ENCODE results near the gene CCNO. TPM values are rescaled to one million over a fixed set of nuclear protein-coding genes. Genes with fewer than 3 reads are reported as not detected.

Gene CCNO
- total and polyA plus RNA-seq, 2 experiments from 2014 or later = not detected

DNA sequence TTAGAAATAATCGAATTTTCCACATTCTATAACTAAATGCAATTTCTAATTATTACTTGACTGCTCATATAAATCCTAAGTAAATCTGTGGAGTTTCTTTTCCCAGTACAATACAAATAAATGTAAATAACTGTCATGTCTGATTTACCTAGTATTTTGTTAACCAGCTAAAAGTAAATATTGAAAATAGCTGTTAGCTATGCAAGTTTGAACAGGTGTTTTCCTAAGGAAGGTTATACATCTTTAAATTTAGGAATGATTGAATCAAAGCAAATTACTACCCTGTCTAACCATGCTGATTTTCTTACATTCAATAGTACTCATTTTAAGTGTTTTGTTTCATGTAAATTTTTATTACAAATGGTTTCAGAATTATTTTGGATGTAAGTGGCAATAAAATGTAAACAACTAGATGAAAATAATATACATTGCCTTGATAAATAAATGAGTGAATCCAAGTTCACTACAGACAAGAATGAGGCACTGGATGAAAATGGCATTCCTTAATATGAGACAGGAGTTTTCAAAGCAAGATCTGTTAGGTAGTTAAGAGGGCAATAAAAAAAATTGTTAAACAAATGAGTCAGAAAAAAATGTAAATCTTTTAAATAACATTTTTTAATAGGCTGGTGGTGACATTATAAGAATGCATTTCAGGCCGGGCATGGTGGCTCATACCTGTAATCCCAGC is 22.1 kb downstream of the CCNO start (continued):
- TF ChIP-seq REST (IDR thresholded peaks at IDR 0.05; ENCODE audit: unreplicated experiment) (no peak), EZH2phosphoT487 (IDR thresholded peaks at IDR 0.05; ENCODE audit: unreplicated experiment) (no peak), JUNB (IDR thresholded peaks at IDR 0.05; ENCODE audit: unreplicated experiment) (no peak), ZNF331 (CRISPR knock-in tag; IDR thresholded peaks at IDR 0.05; ENCODE audit: low read depth) (no peak), STAT1 (IDR thresholded peaks at IDR 0.05; ENCODE audit: unreplicated experiment) (no peak), EZH2 (IDR thresholded peaks at IDR 0.05; ENCODE audit: low read depth, unreplicated experiment) (no peak)

DNA sequence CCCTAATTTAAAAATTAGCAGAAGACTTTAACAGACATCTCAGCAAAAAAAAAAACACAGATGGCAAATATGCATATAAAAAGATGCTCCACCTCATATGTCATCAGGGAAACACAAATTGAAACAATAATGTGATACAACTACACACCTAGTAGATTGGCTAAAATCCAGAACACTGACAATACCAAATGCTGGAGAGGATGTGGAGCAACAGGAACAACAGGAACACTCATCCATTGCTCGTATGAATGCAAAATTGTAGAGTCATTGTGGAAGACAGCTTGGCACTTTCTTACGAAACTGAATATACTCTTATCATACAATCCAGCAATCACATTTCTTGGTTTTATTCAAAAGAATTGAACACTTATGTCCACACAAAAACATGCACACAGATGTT is 28.4 kb downstream of the CCNO start:
- H4K20me1 ChIP-seq (replicated peaks; ENCODE audit: insufficient read depth) = no peaks in the 10 kb centered on the region
- Mint-ChIP-seq H3K27ac (no peak overlapping the region), H3K27me3 (ENCODE audit: insufficient read depth, low read depth, poor library complexity) (peaks cover 7% of the 10 kb centered on the region), H3K36me3 (ENCODE audit: low read depth) (no peaks in the 10 kb centered on the region), H3K9me3 (no peaks in the 10 kb centered on the region), H3K4me1 (no peaks in the 10 kb centered on the region), H3K4me3 (no peak overlapping the region)
- H3K4me2 ChIP-seq = no peak overlapping the region
- ATAC-seq (no peak), DNase-seq (ENCODE audit: low spot score) (no peak)
- peaks cover 7% of the 10 kb centered on the region; the same call in 1 of the 2 replicates for H3K27me3 ChIP-seq (ENCODE audit: insufficient read depth)
- no peaks in the 10 kb centered on the region for H3K79me2 ChIP-seq (replicated peaks; ENCODE audit: insufficient read depth)
- H2AFZ ChIP-seq = no peak overlapping the region
- H3K36me3 ChIP-seq (ENCODE audit: insufficient read depth) = no peaks in the 10 kb centered on the region
- H3K9me2 ChIP-seq (ENCODE audit: insufficient read depth) = no peaks in the 10 kb centered on the region
- H3K4me3 ChIP-seq = no peak overlapping the region
- H3K4me1 ChIP-seq (ENCODE audit: insufficient read depth) = no peaks in the 10 kb centered on the region
- H3F3A ChIP-seq (replicated peaks; ENCODE audit: low read depth) = no peaks in the 10 kb centered on the region
- H3K27ac ChIP-seq (ENCODE audit: low read depth) = no peak overlapping the region
- TF ChIP-seq ZNF114 (CRISPR knock-in tag; IDR thresholded peaks at IDR 0.05) = no peak
- no peak for TF ChIP-seq ZNF331 (CRISPR knock-in tag; IDR thresholded peaks at IDR 0.05; ENCODE audit: low read depth)
- TF ChIP-seq EZH2phosphoT487 (IDR thresholded peaks at IDR 0.05; ENCODE audit: unreplicated experiment) = no peak
- TF ChIP-seq, protein P1, sequence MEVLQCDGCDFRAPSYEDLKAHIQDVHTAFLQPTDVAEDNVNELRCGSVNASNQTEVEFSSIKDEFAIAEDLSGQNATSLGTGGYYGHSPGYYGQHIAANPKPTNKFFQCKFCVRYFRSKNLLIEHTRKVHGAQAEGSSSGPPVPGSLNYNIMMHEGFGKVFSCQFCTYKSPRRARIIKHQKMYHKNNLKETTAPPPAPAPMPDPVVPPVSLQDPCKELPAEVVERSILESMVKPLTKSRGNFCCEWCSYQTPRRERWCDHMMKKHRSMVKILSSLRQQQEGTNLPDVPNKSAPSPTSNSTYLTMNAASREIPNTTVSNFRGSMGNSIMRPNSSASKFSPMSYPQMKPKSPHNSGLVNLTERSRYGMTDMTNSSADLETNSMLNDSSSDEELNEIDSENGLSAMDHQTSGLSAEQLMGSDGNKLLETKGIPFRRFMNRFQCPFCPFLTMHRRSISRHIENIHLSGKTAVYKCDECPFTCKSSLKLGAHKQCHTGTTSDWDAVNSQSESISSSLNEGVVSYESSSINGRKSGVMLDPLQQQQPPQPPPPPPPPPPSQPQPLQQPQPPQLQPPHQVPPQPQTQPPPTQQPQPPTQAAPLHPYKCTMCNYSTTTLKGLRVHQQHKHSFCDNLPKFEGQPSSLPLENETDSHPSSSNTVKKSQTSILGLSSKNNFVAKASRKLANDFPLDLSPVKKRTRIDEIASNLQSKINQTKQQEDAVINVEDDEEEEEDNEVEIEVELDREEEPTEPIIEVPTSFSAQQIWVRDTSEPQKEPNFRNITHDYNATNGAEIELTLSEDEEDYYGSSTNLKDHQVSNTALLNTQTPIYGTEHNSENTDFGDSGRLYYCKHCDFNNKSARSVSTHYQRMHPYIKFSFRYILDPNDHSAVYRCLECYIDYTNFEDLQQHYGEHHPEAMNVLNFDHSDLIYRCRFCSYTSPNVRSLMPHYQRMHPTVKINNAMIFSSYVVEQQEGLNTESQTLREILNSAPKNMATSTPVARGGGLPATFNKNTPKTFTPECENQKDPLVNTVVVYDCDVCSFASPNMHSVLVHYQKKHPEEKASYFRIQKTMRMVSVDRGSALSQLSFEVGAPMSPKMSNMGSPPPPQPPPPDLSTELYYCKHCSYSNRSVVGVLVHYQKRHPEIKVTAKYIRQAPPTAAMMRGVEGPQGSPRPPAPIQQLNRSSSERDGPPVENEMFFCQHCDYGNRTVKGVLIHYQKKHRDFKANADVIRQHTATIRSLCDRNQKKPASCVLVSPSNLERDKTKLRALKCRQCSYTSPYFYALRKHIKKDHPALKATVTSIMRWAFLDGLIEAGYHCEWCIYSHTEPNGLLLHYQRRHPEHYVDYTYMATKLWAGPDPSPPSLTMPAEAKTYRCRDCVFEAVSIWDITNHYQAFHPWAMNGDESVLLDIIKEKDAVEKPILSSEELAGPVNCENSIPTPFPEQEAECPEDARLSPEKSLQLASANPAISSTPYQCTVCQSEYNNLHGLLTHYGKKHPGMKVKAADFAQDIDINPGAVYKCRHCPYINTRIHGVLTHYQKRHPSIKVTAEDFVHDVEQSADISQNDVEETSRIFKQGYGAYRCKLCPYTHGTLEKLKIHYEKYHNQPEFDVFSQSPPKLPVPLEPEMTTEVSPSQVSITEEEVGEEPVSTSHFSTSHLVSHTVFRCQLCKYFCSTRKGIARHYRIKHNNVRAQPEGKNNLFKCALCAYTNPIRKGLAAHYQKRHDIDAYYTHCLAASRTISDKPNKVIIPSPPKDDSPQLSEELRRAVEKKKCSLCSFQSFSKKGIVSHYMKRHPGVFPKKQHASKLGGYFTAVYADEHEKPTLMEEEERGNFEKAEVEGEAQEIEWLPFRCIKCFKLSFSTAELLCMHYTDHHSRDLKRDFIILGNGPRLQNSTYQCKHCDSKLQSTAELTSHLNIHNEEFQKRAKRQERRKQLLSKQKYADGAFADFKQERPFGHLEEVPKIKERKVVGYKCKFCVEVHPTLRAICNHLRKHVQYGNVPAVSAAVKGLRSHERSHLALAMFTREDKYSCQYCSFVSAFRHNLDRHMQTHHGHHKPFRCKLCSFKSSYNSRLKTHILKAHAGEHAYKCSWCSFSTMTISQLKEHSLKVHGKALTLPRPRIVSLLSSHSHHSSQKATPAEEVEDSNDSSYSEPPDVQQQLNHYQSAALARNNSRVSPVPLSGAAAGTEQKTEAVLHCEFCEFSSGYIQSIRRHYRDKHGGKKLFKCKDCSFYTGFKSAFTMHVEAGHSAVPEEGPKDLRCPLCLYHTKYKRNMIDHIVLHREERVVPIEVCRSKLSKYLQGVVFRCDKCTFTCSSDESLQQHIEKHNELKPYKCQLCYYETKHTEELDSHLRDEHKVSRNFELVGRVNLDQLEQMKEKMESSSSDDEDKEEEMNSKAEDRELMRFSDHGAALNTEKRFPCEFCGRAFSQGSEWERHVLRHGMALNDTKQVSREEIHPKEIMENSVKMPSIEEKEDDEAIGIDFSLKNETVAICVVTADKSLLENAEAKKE (CRISPR knock-in tag; IDR thresholded peaks at IDR 0.05) = no peak
- TF ChIP-seq, protein P2, sequence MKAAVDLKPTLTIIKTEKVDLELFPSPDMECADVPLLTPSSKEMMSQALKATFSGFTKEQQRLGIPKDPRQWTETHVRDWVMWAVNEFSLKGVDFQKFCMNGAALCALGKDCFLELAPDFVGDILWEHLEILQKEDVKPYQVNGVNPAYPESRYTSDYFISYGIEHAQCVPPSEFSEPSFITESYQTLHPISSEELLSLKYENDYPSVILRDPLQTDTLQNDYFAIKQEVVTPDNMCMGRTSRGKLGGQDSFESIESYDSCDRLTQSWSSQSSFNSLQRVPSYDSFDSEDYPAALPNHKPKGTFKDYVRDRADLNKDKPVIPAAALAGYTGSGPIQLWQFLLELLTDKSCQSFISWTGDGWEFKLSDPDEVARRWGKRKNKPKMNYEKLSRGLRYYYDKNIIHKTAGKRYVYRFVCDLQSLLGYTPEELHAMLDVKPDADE (IDR thresholded peaks at IDR 0.05) = no peak
- TF ChIP-seq JUNB (IDR thresholded peaks at IDR 0.05; ENCODE audit: unreplicated experiment) = no peak
- TF ChIP-seq CREB1 (CRISPR knock-in tag; IDR thresholded peaks at IDR 0.05; ENCODE audit: low read depth) = no peak
- no peak for TF ChIP-seq NANOG (IDR thresholded peaks at IDR 0.05; ENCODE audit: borderline replicate concordance)
